PFSK-1 (cell line): ENCODE measurements around the gene DNER.

Source experiments
- POLR2AphosphoS5 ChIP-seq: IDR thresholded peaks from 2 replicates; pipeline ENCODE4 v1.6.1; 2012; ENCODE audit warnings: low read depth, mild to moderate bottlenecking, control low read depth, low read length, moderate library complexity
- SIN3A ChIP-seq: IDR thresholded peaks from 2 replicates; pipeline ENCODE4 v1.6.1; 2012; ENCODE audit warnings: mild to moderate bottlenecking, low read length, moderate library complexity, borderline replicate concordance; ENCODE audit not compliant: insufficient read depth
- TAF1 ChIP-seq: IDR thresholded peaks from 2 replicates; pipeline ENCODE4 v1.6.1; 2012; ENCODE audit warnings: low read length, control low read depth, borderline replicate concordance; ENCODE audit not compliant: insufficient read depth

- TF ChIP-seq TAF1 (no peak), POLR2AphosphoS5 (no peak), SIN3A (no peak)
These were observed 228.5 kb downstream of the DNER start for GRCh38 chr2:229485857-229486256.
